ENCODE results near the gene IL1F10.

The IL1F10 gene

GRCh38 chr2:113060396-113060795 is 7.4 kb upstream of the IL1F10 start:
- DNase-seq, result no peak

- no peak for DNase-seq
Measured at GRCh38 chr2:113060796-113061195, 7.0 kb upstream of the IL1F10 start.

- no peak for DNase-seq
Measured at GRCh38 chr2:113061241-113061640, 6.5 kb upstream of the IL1F10 start.

GRCh38 chr2:113061896-113062770 is 5.6 kb upstream of the IL1F10 start:
- no peak for DNase-seq

- DNase-seq, result no peak
Measured at GRCh38 chr2:113064281-113064680, 3.5 kb upstream of the IL1F10 start.

GRCh38 chr2:113064898-113065297 is 2.9 kb upstream of the IL1F10 start:
- no peak for DNase-seq

GRCh38 chr2:113068249-113068648 is 479 bp downstream of the IL1F10 start:
- DNase-seq, result no peak

- no peak for DNase-seq
Measured at GRCh38 chr2:113068706-113069485, 1.1 kb downstream of the IL1F10 start.

- no peak for DNase-seq
Measured at GRCh38 chr2:113069676-113070605, 2.2 kb downstream of the IL1F10 start.

- DNase-seq, result no peak
Measured at GRCh38 chr2:113070606-113070975, 2.8 kb downstream of the IL1F10 start.

- DNase-seq, result no peak
Measured at GRCh38 chr2:113072584-113072983, 4.8 kb downstream of the IL1F10 start.

GRCh38 chr2:113073325-113073834 is 5.6 kb downstream of the IL1F10 start:
- DNase-seq, result no peak

- no peak for DNase-seq
Measured at GRCh38 chr2:113075030-113075429, 7.3 kb downstream of the IL1F10 start.

GRCh38 chr2:113075600-113075999 is 7.8 kb downstream of the IL1F10 start:
- DNase-seq, result no peak

GRCh38 chr2:113076954-113077669 is 9.3 kb downstream of the IL1F10 start:
- DNase-seq, result no peak

- DNase-seq, result no peak
Measured at GRCh38 chr2:113077921-113078320, 10.2 kb downstream of the IL1F10 start.

GRCh38 chr2:113078350-113078839 is 10.6 kb downstream of the IL1F10 start:
- no peak for DNase-seq

- no peak for DNase-seq
Measured at GRCh38 chr2:113079131-113079530, 11.4 kb downstream of the IL1F10 start.

GRCh38 chr2:113080134-113080533 is 12.4 kb downstream of the IL1F10 start:
- DNase-seq, result peak; percentile 56

GRCh38 chr2:113081488-113082210 is 13.9 kb downstream of the IL1F10 start:
- DNase-seq, result no peak

- DNase-seq, result peak; percentile 41
Measured at GRCh38 chr2:113083296-113083695, 15.5 kb downstream of the IL1F10 start.

Measured in stimulated activated CD4-positive, alpha-beta T cell treated with anti-CD3 and anti-CD28 coated beads, Interleukin-1b, Interleukin-23, amount 100 ng/mL, for 48 hours (primary cell).